ENCODE data around the gene RBMS1.

The RBMS1 gene

GRCh38 chr2:160325418-160325817 is 168.2 kb downstream of the RBMS1 start:
- no peak for DNase-seq

GRCh38 chr2:160324917-160325316 is 168.7 kb downstream of the RBMS1 start:
- DNase-seq, result no peak

- DNase-seq, result peak; percentile 18
These were observed 169.3 kb downstream of the RBMS1 start for GRCh38 chr2:160324161-160324800.

- DNase-seq, result no peak
These were observed 171.3 kb downstream of the RBMS1 start for GRCh38 chr2:160322320-160322719.

GRCh38 chr2:160321006-160321405 is 172.6 kb downstream of the RBMS1 start:
- DNase-seq, result no peak

GRCh38 chr2:160319700-160320099 is 173.9 kb downstream of the RBMS1 start:
- no peak for DNase-seq

- no peak for DNase-seq
These were observed 175.4 kb downstream of the RBMS1 start for GRCh38 chr2:160318218-160318617.

- DNase-seq, result no peak
These were observed 176.2 kb downstream of the RBMS1 start for GRCh38 chr2:160317181-160318099.

GRCh38 chr2:160315337-160315736 is 178.3 kb downstream of the RBMS1 start:
- DNase-seq, result no peak

- DNase-seq, result no peak
These were observed 183.3 kb downstream of the RBMS1 start for GRCh38 chr2:160310118-160310828.

GRCh38 chr2:160309585-160309984 is 184.0 kb downstream of the RBMS1 start:
- no peak for DNase-seq

- DNase-seq, result no peak
These were observed 184.7 kb downstream of the RBMS1 start for GRCh38 chr2:160308915-160309314.

- DNase-seq, result no peak
These were observed 185.1 kb downstream of the RBMS1 start for GRCh38 chr2:160308476-160308875.

- DNase-seq, result no peak
These were observed 186.6 kb downstream of the RBMS1 start for GRCh38 chr2:160306985-160307384.

- no peak for DNase-seq
These were observed 188.4 kb downstream of the RBMS1 start for GRCh38 chr2:160305081-160305750.

- DNase-seq, result no peak
These were observed 190.1 kb downstream of the RBMS1 start for GRCh38 chr2:160303527-160303926.

GRCh38 chr2:160303076-160303475 is 190.5 kb downstream of the RBMS1 start:
- DNase-seq, result no peak

GRCh38 chr2:160301420-160301819 is 192.2 kb downstream of the RBMS1 start:
- DNase-seq, result no peak

GRCh38 chr2:160300203-160300602 is 193.4 kb downstream of the RBMS1 start:
- DNase-seq, result no peak

- DNase-seq, result no peak
These were observed 194.1 kb downstream of the RBMS1 start for GRCh38 chr2:160299540-160299939.

GRCh38 chr2:160298960-160299359 is 194.6 kb downstream of the RBMS1 start:
- DNase-seq, result no peak

GRCh38 chr2:160295519-160296207 is 197.9 kb downstream of the RBMS1 start:
- DNase-seq, result no peak

Measured in CD4-positive, alpha-beta T cell treated with Interferon gamma for 1 hour (primary cell).